Breast epithelium (tissue), 4 donors: ENCODE data around the gene CNGB1. TPM values are rescaled to one million over a fixed set of nuclear protein-coding genes. Genes with fewer than 3 reads are reported as not detected.
"Not testable (repeated sequence)": the region's sequence is repeated elsewhere in the genome, so short reads cannot be mapped to it uniquely, and the experiment has no call there.

Source experiments
- DNase-seq, 2 donors: peaks; one replicate each; pipeline ENCODE4 v3.0.0-alpha.2; 2019; ENCODE audit warnings: low spot score in 2 of 2
- H3K27ac ChIP-seq, 2 donors: fragments of 200-600 bp; sonication (generic) in 1 of 2; one replicate each; pipeline ENCODE4 v1.5.1; 2016 to 2019; ENCODE audit warnings: mild to moderate bottlenecking in 1 of 2
- H3K27me3 ChIP-seq, 2 donors: fragments of 200-600 bp; sonication (generic) in 1 of 2; one replicate each; pipeline versions ENCODE4 v1.5.1 to v1.6.0; 2017 to 2019; ENCODE audit warnings: control low read depth in 1 of 2, mild to moderate bottlenecking in 1 of 2
- H3K36me3 ChIP-seq: fragments of 200-600 bp; one replicate; pipeline ENCODE4 v1.5.1; 2019
- H3K4me1 ChIP-seq, 2 donors: fragments of 200-600 bp; sonication (generic); one replicate each; pipeline ENCODE4 v1.5.1; 2016 to 2019; ENCODE audit warnings: control low read depth in 1 of 2
- H3K4me3 ChIP-seq, 3 donors: fragments of 200-600 bp; sonication (generic); 1 replicate in 2 of 3; 2 replicates in 1 of 3; pipeline ENCODE4 v1.5.1; 2016 to 2019; ENCODE audit warnings: mild to moderate bottlenecking in 3 of 3, moderate library complexity in 2 of 3
- H3K9me3 ChIP-seq, 2 donors: fragments of 200-600 bp; sonication (generic) in 1 of 2; one replicate each; pipeline ENCODE4 v1.5.1; 2016 to 2019; ENCODE audit warnings: control low read depth in 1 of 2
- CTCF ChIP-seq, 3 donors: fragments of 450-650 bp; IDR thresholded peaks; one replicate each; pipeline ENCODE4 v1.5.1; 2016 to 2017; ENCODE audit warnings: antibody characterized with exemption in 3 of 3, mild to moderate bottlenecking in 3 of 3, moderate library complexity in 3 of 3
- POLR2A ChIP-seq: fragments of 450-650 bp; IDR thresholded peaks from one replicate; pipeline ENCODE4 v1.6.1; 2016; ENCODE audit warnings: antibody characterized with exemption, mild to moderate bottlenecking, moderate library complexity
- POLR2AphosphoS5 ChIP-seq, 3 donors: sonication (generic); formaldehyde crosslinking; IDR thresholded peaks; one replicate each; pipeline ENCODE4 v1.6.1; 2017; ENCODE audit warnings: antibody characterized with exemption in 3 of 3
- intact Hi-C: fragments of 100-400 bp; cut with DNase I; formaldehyde crosslinking; loops from one replicate; pipeline ENCODE4 v1.15.1; 2023; ENCODE audit warnings: low total_unique reads
- total RNA-seq, 3 donors: library from RNA; depleted of rRNA; stranded (reverse); fragments of >200 nt; gene quantifications; one replicate each; pipeline ENCODE4 v1.1.0, GENCODE V29; 2016

CNGB1 gene
- total RNA-seq, 3 donors from 2014 or later, result not detected

GRCh38 chr16:57898961-57899360 lies 72.0 kb downstream of the CNGB1 start:
- no peaks in the 10 kb centered on the region for H3K36me3 ChIP-seq
- peaks cover 0 to 14% of the 10 kb centered on the region in 2 donors for H3K27me3 ChIP-seq
- H3K4me3 ChIP-seq, result no peak overlapping the region
- intact Hi-C loops, result no loop called here
- DNase-seq, result no peak
- H3K4me1 ChIP-seq, result no peaks in the 10 kb centered on the region
- no peak for TF ChIP-seq POLR2A
- TF ChIP-seq POLR2AphosphoS5 (IDR thresholded peaks at IDR 0.05), result no peak
- TF ChIP-seq CTCF (IDR thresholded peaks at IDR 0.05), result no peak
- H3K27ac ChIP-seq, result no peak overlapping the region
- no peaks in the 10 kb centered on the region for H3K9me3 ChIP-seq

- H3K4me1 ChIP-seq, result no peaks in the 10 kb centered on the region
- no peaks in the 10 kb centered on the region for H3K36me3 ChIP-seq
- no peaks in the 10 kb centered on the region for H3K9me3 ChIP-seq
- no peak overlapping the region for H3K27ac ChIP-seq
- H3K27me3 ChIP-seq, result peaks cover 0 to 6% of the 10 kb centered on the region in 2 donors
- intact Hi-C loops, result no loop called here
- H3K4me3 ChIP-seq, result no peak overlapping the region
- DNase-seq, result no peak
- TF ChIP-seq POLR2A (no peak), CTCF (IDR thresholded peaks at IDR 0.05) (no peak), POLR2AphosphoS5 (IDR thresholded peaks at IDR 0.05) (no peak)
Observed at GRCh38 chr16:57897996-57898395, 72.9 kb downstream of the CNGB1 start.

- H3K27me3 ChIP-seq, result no peaks in the 10 kb centered on the region
- no peak for TF ChIP-seq POLR2AphosphoS5 (IDR thresholded peaks at IDR 0.05)
- no peak for TF ChIP-seq CTCF (IDR thresholded peaks at IDR 0.05)
- TF ChIP-seq POLR2A, result no peak
- intact Hi-C loops, result no loop called here
- no peaks in the 10 kb centered on the region for H3K9me3 ChIP-seq
- H3K36me3 ChIP-seq, result no peaks in the 10 kb centered on the region
- H3K4me1 ChIP-seq, result no peaks in the 10 kb centered on the region
- H3K27ac ChIP-seq, result no peak overlapping the region
- H3K4me3 ChIP-seq, result no peak overlapping the region
- DNase-seq, result no peak
Observed at GRCh38 chr16:57897053-57897784, 73.7 kb downstream of the CNGB1 start.

GRCh38 chr16:57895081-57895547 lies 75.8 kb downstream of the CNGB1 start:
- H3K4me3 ChIP-seq, DNase-seq, intact Hi-C loops, H3K4me1 ChIP-seq, H3K36me3 ChIP-seq, H3K27ac ChIP-seq, H3K9me3 ChIP-seq, H3K27me3 ChIP-seq: not testable (repeated sequence)

GRCh38 chr16:57894390-57895080 lies 76.4 kb downstream of the CNGB1 start:
- no peaks in the 10 kb centered on the region for H3K36me3 ChIP-seq
- no peaks in the 10 kb centered on the region for H3K9me3 ChIP-seq
- H3K4me3 ChIP-seq, result no peak overlapping the region
- no peak for DNase-seq
- H3K4me1 ChIP-seq, result no peaks in the 10 kb centered on the region
- H3K27ac ChIP-seq, result peak overlapping the region in 1 of 2 donors; percentile 13
- TF ChIP-seq CTCF (IDR thresholded peaks at IDR 0.05), result no peak
- no peak for TF ChIP-seq POLR2AphosphoS5 (IDR thresholded peaks at IDR 0.05)
- TF ChIP-seq POLR2A, result no peak
- intact Hi-C loops, result no loop called here
- no peaks in the 10 kb centered on the region for H3K27me3 ChIP-seq
